SK-N-SH (cell line): Measurements from ENCODE around the gene SUMF2. TPM values are rescaled to one million over a fixed set of nuclear protein-coding genes. Genes with fewer than 3 reads are reported as not detected.
A peak's percentile ranks its signal among the peaks of the same experiment; 100 is the strongest.

Source experiments
- CTCF ChIA-PET: fragments of 300-600, 350-600 bp; formaldehyde crosslinking; extraction: SDS; loops from one replicate; lab custom pipeline; 2021; lab: Yijun Ruan, JAX
- POLR2A ChIA-PET: fragments of 350-600 bp; sonication (Branson Sonifier 250); formaldehyde crosslinking; extraction: SDS; loops from one replicate; lab custom pipeline; 2020; ENCODE audit warnings: antibody characterized with exemption, inconsistent platforms; lab: Yijun Ruan, JAX
- DNase-seq: peaks from one replicate; pipeline ENCODE4 v3.0.0; 2012
- H2AFZ ChIP-seq: fragments of 200-600 bp; sonication (generic); 2 replicates; pipeline ENCODE4 v1.8.1; 2016; ENCODE audit warnings: antibody characterized with exemption, mild to moderate bottlenecking, low read depth
- H3F3A ChIP-seq: fragments of 200-600 bp; sonication (generic); replicated peaks from 2 replicates; pipeline ENCODE3; 2016; ENCODE audit warnings: antibody characterized with exemption, mild to moderate bottlenecking; ENCODE audit not compliant: insufficient read depth
- H3K27ac ChIP-seq, 2 experiments: fragments of 200-500 bp in 1 of 2; fragments of 200-600 bp in 1 of 2; sonication (Bioruptor generic) in 1 of 2; sonication (generic), shearing (Covaris generic) in 1 of 2; 2 replicates each; pipeline versions ENCODE4 v1.5.1 to v1.6.1; 2014 to 2016; ENCODE audit warnings: low read depth in 2 of 2, inconsistent platforms in 1 of 2, low read length in 1 of 2, mild to moderate bottlenecking in 1 of 2, mixed read lengths in 1 of 2
- H3K27me3 ChIP-seq: fragments of 200-600 bp; sonication (generic), shearing (Covaris generic); 2 replicates; pipeline ENCODE4 v1.6.1; 2016; ENCODE audit warnings: mixed run types; ENCODE audit not compliant: insufficient read depth
- H3K36me3 ChIP-seq, 2 experiments: fragments of 200-500 bp in 1 of 2; fragments of 200-600 bp in 1 of 2; sonication (Bioruptor generic) in 1 of 2; sonication (generic) in 1 of 2; replicated peaks in 1 of 2; 2 replicates each; pipeline versions ENCODE3 to v1.5.1; 2014 to 2016; ENCODE audit warnings: low read length in 1 of 2, mild to moderate bottlenecking in 1 of 2; ENCODE audit not compliant: insufficient read depth in 2 of 2, control insufficient read depth in 1 of 2
- H3K4me1 ChIP-seq, 2 experiments: fragments of 200-500 bp in 1 of 2; fragments of 200-600 bp in 1 of 2; sonication (Bioruptor generic) in 1 of 2; sonication (generic), shearing (Covaris generic) in 1 of 2; 2 replicates each; pipeline versions ENCODE4 v1.5.1 to v1.6.1; 2014 to 2016; ENCODE audit warnings: low read depth in 1 of 2, low read length in 1 of 2, mixed run types in 1 of 2; ENCODE audit not compliant: insufficient read depth in 2 of 2, control insufficient read depth in 1 of 2
- H3K4me2 ChIP-seq: fragments of 200-600 bp; sonication (generic), shearing (Covaris generic); 2 replicates; pipeline ENCODE4 v1.6.1; 2017; ENCODE audit warnings: mixed run types
- H3K4me3 ChIP-seq, 2 experiments: fragments of 200-500 bp in 1 of 2; fragments of 200-600 bp in 1 of 2; sonication (Bioruptor generic) in 1 of 2; sonication (generic), shearing (Covaris generic) in 1 of 2; 2 replicates each; pipeline versions ENCODE4 v1.5.1 to v1.8.1; 2014 to 2016; ENCODE audit warnings: low read depth in 2 of 2, inconsistent platforms in 1 of 2, low read length in 1 of 2, mild to moderate bottlenecking in 1 of 2, mixed read lengths in 1 of 2, moderate library complexity in 1 of 2
- H3K79me2 ChIP-seq: fragments of 200-600 bp; sonication (generic); 2 replicates; pipeline ENCODE4 v1.8.1; 2017; ENCODE audit warnings: mild to moderate bottlenecking; ENCODE audit not compliant: insufficient read depth
- H3K9ac ChIP-seq: fragments of 200-600 bp; sonication (generic); 2 replicates; pipeline ENCODE4 v1.6.1; 2017; ENCODE audit warnings: mixed run types
- H3K9me2 ChIP-seq: fragments of 200-600 bp; sonication (generic); 2 replicates; pipeline ENCODE4 v1.6.1; 2017; ENCODE audit warnings: mixed run types
- H3K9me3 ChIP-seq: fragments of 200-600 bp; sonication (generic); 2 replicates; pipeline ENCODE4 v1.6.1; 2017; ENCODE audit warnings: mixed run types, mild to moderate bottlenecking, moderate library complexity
- H4K20me1 ChIP-seq: fragments of 200-600 bp; sonication (generic); 2 replicates; pipeline ENCODE4 v1.6.1; 2017; ENCODE audit warnings: mild to moderate bottlenecking, mixed run types; ENCODE audit not compliant: insufficient read depth
- CHD2 ChIP-seq: fragments of 150-350 bp; IDR thresholded peaks from 2 replicates; pipeline ENCODE4 v1.6.1; 2018; ENCODE audit warnings: low read length; ENCODE audit not compliant: partially characterized antibody
- CTCF ChIP-seq: fragments of 200-600 bp; sonication (generic); IDR thresholded peaks from 2 replicates; pipeline ENCODE4 v1.6.1; 2017; ENCODE audit warnings: antibody characterized with exemption, mild to moderate bottlenecking, moderate library complexity
- ELF1 ChIP-seq: IDR thresholded peaks from 2 replicates; pipeline ENCODE4 v1.4.0; 2012
- EZH2phosphoT487 ChIP-seq: fragments of 200-600 bp; sonication (generic); IDR thresholded peaks from 2 replicates; pipeline ENCODE4 v1.6.1; 2017; ENCODE audit warnings: low read depth, mixed run types, mild to moderate bottlenecking, antibody characterized with exemption, moderate library complexity, borderline replicate concordance
- FOSL2 ChIP-seq: IDR thresholded peaks from 2 replicates; pipeline ENCODE4 v1.4.0; 2012; ENCODE audit warnings: low read depth, mild to moderate bottlenecking, moderate library complexity, borderline replicate concordance
- FOXJ3 ChIP-seq: sonication (generic); formaldehyde crosslinking; IDR thresholded peaks from 2 replicates; pipeline ENCODE4 v1.5.1; 2020; ENCODE audit warnings: mild to moderate bottlenecking, missing genetic modification reagents
- FOXM1 ChIP-seq: IDR thresholded peaks from 2 replicates; pipeline ENCODE4 v1.4.0; 2012; ENCODE audit warnings: low read depth, mild to moderate bottlenecking
- GABPA ChIP-seq: IDR thresholded peaks from 2 replicates; pipeline ENCODE4 v1.4.0; 2012; ENCODE audit warnings: low read depth, mild to moderate bottlenecking
- GATA2 ChIP-seq: sonication (generic); formaldehyde crosslinking; IDR thresholded peaks from 2 replicates; pipeline ENCODE4 v1.5.0; 2020; ENCODE audit warnings: mild to moderate bottlenecking, missing genetic modification reagents
- IRF3 ChIP-seq: fragments of 150-350 bp; IDR thresholded peaks from 2 replicates; pipeline ENCODE4 v1.6.1; 2016; ENCODE audit warnings: mild to moderate bottlenecking, low read depth, low read length
- MEF2A ChIP-seq: IDR thresholded peaks from 2 replicates; pipeline ENCODE4 v1.4.0; 2012; ENCODE audit warnings: low read depth, borderline replicate concordance
- MXI1 ChIP-seq: IDR thresholded peaks from 2 replicates; pipeline ENCODE4 v1.6.1; 2012; ENCODE audit warnings: mild to moderate bottlenecking, low read depth, low read length, improper control_type of control experiment
- NFIC ChIP-seq: IDR thresholded peaks from 2 replicates; pipeline ENCODE4 v1.4.0; 2012; ENCODE audit warnings: borderline replicate concordance
- NRF1 ChIP-seq: IDR thresholded peaks from 2 replicates; pipeline ENCODE4 v1.6.1; 2012; ENCODE audit warnings: low read depth, mild to moderate bottlenecking, low read length
- PBX3 ChIP-seq: IDR thresholded peaks from 2 replicates; pipeline ENCODE4; 2012
- POLR2AphosphoS5 ChIP-seq: IDR thresholded peaks from 2 replicates; pipeline ENCODE4 v1.6.1; 2012; ENCODE audit warnings: low read depth, low read length
- RCOR1 ChIP-seq: fragments of 150-350 bp; IDR thresholded peaks from 2 replicates; pipeline ENCODE4 v1.6.1; 2017; ENCODE audit warnings: antibody characterized with exemption, low read length
- RFX5 ChIP-seq: IDR thresholded peaks from 2 replicates; pipeline ENCODE4 v1.6.1; 2012; ENCODE audit warnings: mild to moderate bottlenecking, improper control_type of control experiment, low read length
- RXRA ChIP-seq: IDR thresholded peaks from 2 replicates; pipeline ENCODE4 v1.4.0; 2012; ENCODE audit warnings: low read depth, mild to moderate bottlenecking, borderline replicate concordance
- SIN3A ChIP-seq: IDR thresholded peaks from 2 replicates; pipeline ENCODE4 v1.6.1; 2012; ENCODE audit warnings: low read depth, mild to moderate bottlenecking, low read length, moderate library complexity, borderline replicate concordance
- SMC3 ChIP-seq: IDR thresholded peaks from 2 replicates; pipeline ENCODE4 v1.6.1; 2012; ENCODE audit warnings: low read depth, low read length, improper control_type of control experiment
- TAF1 ChIP-seq: IDR thresholded peaks from 2 replicates; pipeline ENCODE4 v1.6.1; 2012; ENCODE audit warnings: low read depth, mild to moderate bottlenecking, low read length, moderate library complexity, borderline replicate concordance
- TEAD4 ChIP-seq: IDR thresholded peaks from 2 replicates; pipeline ENCODE4 v1.4.0; 2012; ENCODE audit warnings: mild to moderate bottlenecking, borderline replicate concordance; ENCODE audit not compliant: insufficient read depth
- YY1 ChIP-seq: IDR thresholded peaks from 2 replicates; pipeline ENCODE4 v1.4.0; 2012; ENCODE audit warnings: low read depth, mild to moderate bottlenecking
- WGBS: methylation state at CpG from one replicate; pipeline ENCODE4 v1.1.6; 2017; ENCODE audit warnings: low lambda C conversion rate; 5-methylcytosine and 5-hydroxymethylcytosine counted together
- polyA plus RNA-seq, 3 experiments: library from polyadenylated mRNA; depleted of rRNA; stranded (reverse); fragments of >200 nt; gene quantifications; 2 replicates each; pipeline ENCODE4 v1.2.3, GENCODE V29; 2012

The SUMF2 gene
- polyA plus RNA-seq, 1 of the 3 experiments (the other 2 are of a cell fraction), result 162 TPM

GRCh38 chr7:56033671-56034432, 30.2 kb upstream of the SUMF2 start (continued):
- TF ChIP-seq SMC3, result peak; percentile 2
- peak; percentile 99 for TF ChIP-seq GATA2 (CRISPR knock-in tag)
- TF ChIP-seq NRF1, result no peak
- TF ChIP-seq NFIC, result no peak
- TF ChIP-seq POLR2AphosphoS5, result peak; percentile 89
- TF ChIP-seq RXRA, result no peak
- TF ChIP-seq PBX3, result no peak
- peak; percentile 53 for TF ChIP-seq CTCF
- no peak for TF ChIP-seq EZH2phosphoT487
- peak; percentile 61; the same call in 1 of the 2 replicates for TF ChIP-seq FOXJ3 (CRISPR knock-in tag)
- no peak for TF ChIP-seq IRF3
- no peak for TF ChIP-seq TEAD4
- TF ChIP-seq CHD2, result no peak
- TF ChIP-seq TAF1, result peak; percentile 87

- CTCF ChIA-PET, result interaction anchor here (1.0 kb wide), 1 partner anchor 34 kb away, joined by 3 read pairs; no protein-coding TSS in a partner anchor
- Histone ChIP-seq H3K79me2 (peaks cover 30% of the 10 kb centered on the region; the same call in 1 of the 2 replicates), H3K4me1 (no peaks in the 10 kb centered on the region), H3K9me3 (no peaks in the 10 kb centered on the region), H3K36me3 (peaks cover 0 to 16% of the 10 kb centered on the region in 2 experiments), H4K20me1 (no peaks in the 10 kb centered on the region), H3K27ac (no peak overlapping the region), H3K9ac (no peak overlapping the region), H3K4me3 (no peak overlapping the region), H3K27me3 (no peaks in the 10 kb centered on the region), H2AFZ (no peak overlapping the region), H3F3A (peaks cover under 1% of the 10 kb centered on the region), H3K4me2 (no peak overlapping the region), H3K9me2 (no peaks in the 10 kb centered on the region)
- 96% methylated on average over 3 of the region's 3 CpGs for WGBS
- DNase-seq, result no peak
- POLR2A ChIA-PET, result interaction anchor here (1.2 kb wide), 1 partner anchor 11 kb away, joined by 4 read pairs; the partner anchor contains the start of genes CCT6A and PSPH
- TF ChIP-seq ELF1, result no peak
- TF ChIP-seq FOXM1, result no peak
- TF ChIP-seq YY1, result no peak
- no peak for TF ChIP-seq EZH2phosphoT487
- no peak for TF ChIP-seq FOSL2
- no peak for TF ChIP-seq MXI1
- TF ChIP-seq CHD2, result no peak
- no peak for TF ChIP-seq SIN3A
- TF ChIP-seq CTCF, result no peak
- no peak for TF ChIP-seq GABPA
- no peak for TF ChIP-seq RCOR1
- no peak for TF ChIP-seq FOXJ3 (CRISPR knock-in tag)
- TF ChIP-seq MEF2A, result no peak
- TF ChIP-seq RFX5, result no peak
- no peak for TF ChIP-seq TEAD4
- TF ChIP-seq IRF3, result no peak
- no peak for TF ChIP-seq GATA2 (CRISPR knock-in tag)
Measured at GRCh38 chr7:56040730-56041129, 23.4 kb upstream of the SUMF2 start.
